Sigmoid colon (tissue), 7 donors: Measurements from ENCODE around the gene WBP2NL. TPM values are rescaled to one million over a fixed set of nuclear protein-coding genes. Genes with fewer than 3 reads are reported as not detected.

Experiments used
- DNase-seq: peaks from one replicate; pipeline ENCODE4 v3.0.0-alpha.2; 2019
- H3K27ac ChIP-seq, 4 donors: fragments of 200-600 bp; sonication (generic); one replicate each; pipeline ENCODE4 v1.5.1; 2016 to 2019; ENCODE audit warnings: mild to moderate bottlenecking in 1 of 4
- H3K27me3 ChIP-seq, 3 donors: fragments of 200-600 bp; sonication (generic); one replicate each; pipeline ENCODE4 v1.5.1; 2019; ENCODE audit warnings: mild to moderate bottlenecking in 1 of 3
- H3K36me3 ChIP-seq, 4 donors: fragments of 200-600 bp; sonication (generic); one replicate each; pipeline ENCODE4 v1.5.1; 2016 to 2019
- H3K4me1 ChIP-seq, 4 donors: fragments of 200-600 bp; sonication (generic); one replicate each; pipeline ENCODE4 v1.5.1; 2017 to 2019
- H3K4me3 ChIP-seq, 4 donors: fragments of 200-600 bp; sonication (generic); one replicate each; pipeline ENCODE4 v1.5.1; 2017 to 2019; ENCODE audit warnings: mild to moderate bottlenecking in 2 of 4, moderate library complexity in 1 of 4
- H3K9me3 ChIP-seq, 4 donors: fragments of 200-600 bp in 3 of 4; sonication (generic) in 3 of 4; one replicate each; pipeline versions ENCODE4 v1.5.1 to v1.6.1; 2013 to 2019
- EP300 ChIP-seq, 4 donors: sonication (generic); formaldehyde crosslinking; IDR thresholded peaks; one replicate each; pipeline ENCODE4 v1.6.1; 2017; ENCODE audit warnings: antibody characterized with exemption in 4 of 4
- POLR2A ChIP-seq, 2 donors: fragments of 450-650 bp; IDR thresholded peaks; one replicate each; pipeline ENCODE4 v1.6.1; 2016; ENCODE audit warnings: antibody characterized with exemption in 2 of 2, mild to moderate bottlenecking in 2 of 2, moderate library complexity in 2 of 2
- POLR2AphosphoS5 ChIP-seq, 4 donors: sonication (generic); formaldehyde crosslinking; IDR thresholded peaks; one replicate each; pipeline ENCODE4 v1.6.1; 2017; ENCODE audit warnings: antibody characterized with exemption in 4 of 4
- WGBS, 2 donors: extraction: QIAGEN DNeasy Blood & Tissue Kit; methylation state at CpG; one replicate each; pipeline ENCODE4 v1.1.7; 2013; 5-methylcytosine and 5-hydroxymethylcytosine counted together
- intact Hi-C: fragments of 100-400 bp; cut with DNase I; formaldehyde crosslinking; loops from one replicate; pipeline ENCODE4 v1.15.1; 2023
- polyA plus RNA-seq, 3 donors: library from polyadenylated mRNA; stranded (reverse); fragments of 200-250 nt; gene quantifications; one replicate each; pipeline ENCODE4 v1.2.3, GENCODE V29; 2013
- total RNA-seq, 4 donors: library from RNA; depleted of rRNA; stranded (reverse); fragments of >200 nt; gene quantifications; one replicate each; pipeline ENCODE4 v1.1.0, GENCODE V29; 2016
- TF ChIP-seq, protein P1 (sequence below), 4 experiments: fragments of 450-650 bp in 3 of 4; fragments of 200-600 bp in 1 of 4; IDR thresholded peaks; one replicate each; pipeline ENCODE4 v1.5.1; 2016 to 2019; ENCODE audit warnings: antibody characterized with exemption in 4 of 4, mild to moderate bottlenecking in 3 of 4, moderate library complexity in 2 of 4
- donor health status: healthy with polysubstance abuse.
- donor health status: Bipolar disorder and iron deficiency.
- donor health status: healthy.

Gene WBP2NL
- total and polyA plus RNA-seq, 7 donors = 0.71 to 2.8 (median 0.92) TPM; not detected in 1

DNA sequence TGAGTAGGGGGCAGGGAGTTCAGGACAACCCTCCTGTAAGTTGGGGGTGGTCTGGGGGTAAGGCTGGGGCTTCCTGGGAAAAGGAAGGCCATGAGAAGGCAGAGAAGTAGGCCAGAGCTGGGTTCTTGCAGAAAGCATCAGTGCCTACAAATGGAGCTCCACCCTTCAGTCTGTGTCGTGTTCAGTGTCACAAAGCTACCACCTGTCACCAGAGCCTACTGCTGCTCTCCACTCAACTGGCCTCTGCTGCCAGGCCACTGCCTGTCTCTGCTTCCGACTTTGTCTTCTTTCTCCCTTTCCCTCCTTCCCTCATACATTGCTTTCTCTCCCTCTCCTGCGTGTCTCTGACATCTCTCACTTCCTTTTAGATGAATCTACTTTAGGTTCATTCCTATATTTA, 3.4 kb upstream of the WBP2NL start:
- Histone ChIP-seq H3K27ac (no peak overlapping the region), H3K9me3 (no peaks in the 10 kb centered on the region), H3K4me1 (peaks cover 0 to 12% (median 7%) of the 10 kb centered on the region in 4 donors), H3K4me3 (no peak overlapping the region), H3K36me3 (no peaks in the 10 kb centered on the region), H3K27me3 (no peaks in the 10 kb centered on the region)
- TF ChIP-seq, protein P1, sequence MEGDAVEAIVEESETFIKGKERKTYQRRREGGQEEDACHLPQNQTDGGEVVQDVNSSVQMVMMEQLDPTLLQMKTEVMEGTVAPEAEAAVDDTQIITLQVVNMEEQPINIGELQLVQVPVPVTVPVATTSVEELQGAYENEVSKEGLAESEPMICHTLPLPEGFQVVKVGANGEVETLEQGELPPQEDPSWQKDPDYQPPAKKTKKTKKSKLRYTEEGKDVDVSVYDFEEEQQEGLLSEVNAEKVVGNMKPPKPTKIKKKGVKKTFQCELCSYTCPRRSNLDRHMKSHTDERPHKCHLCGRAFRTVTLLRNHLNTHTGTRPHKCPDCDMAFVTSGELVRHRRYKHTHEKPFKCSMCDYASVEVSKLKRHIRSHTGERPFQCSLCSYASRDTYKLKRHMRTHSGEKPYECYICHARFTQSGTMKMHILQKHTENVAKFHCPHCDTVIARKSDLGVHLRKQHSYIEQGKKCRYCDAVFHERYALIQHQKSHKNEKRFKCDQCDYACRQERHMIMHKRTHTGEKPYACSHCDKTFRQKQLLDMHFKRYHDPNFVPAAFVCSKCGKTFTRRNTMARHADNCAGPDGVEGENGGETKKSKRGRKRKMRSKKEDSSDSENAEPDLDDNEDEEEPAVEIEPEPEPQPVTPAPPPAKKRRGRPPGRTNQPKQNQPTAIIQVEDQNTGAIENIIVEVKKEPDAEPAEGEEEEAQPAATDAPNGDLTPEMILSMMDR (IDR thresholded peaks at IDR 0.05) = no peak
- no peak for TF ChIP-seq EP300 (IDR thresholded peaks at IDR 0.05)
- no peak for TF ChIP-seq POLR2A (IDR thresholded peaks at IDR 0.05)
- no peak for TF ChIP-seq POLR2AphosphoS5 (IDR thresholded peaks at IDR 0.05)
- no peak for DNase-seq
- 63 to 68% methylated on average over 3 of the region's 3 CpGs for WGBS, 2 donors
- intact Hi-C loops = no loop called here

- no peak for TF ChIP-seq POLR2A (IDR thresholded peaks at IDR 0.05)
- no peak for TF ChIP-seq EP300 (IDR thresholded peaks at IDR 0.05)
- TF ChIP-seq POLR2AphosphoS5 (IDR thresholded peaks at IDR 0.05) = no peak
- TF ChIP-seq, protein P1 (IDR thresholded peaks at IDR 0.05) = no peak
- DNase-seq = no peak
- intact Hi-C loops = no loop called here
Observed at GRCh38 chr22:41996826-41997225, 1.8 kb upstream of the WBP2NL start.

DNA sequence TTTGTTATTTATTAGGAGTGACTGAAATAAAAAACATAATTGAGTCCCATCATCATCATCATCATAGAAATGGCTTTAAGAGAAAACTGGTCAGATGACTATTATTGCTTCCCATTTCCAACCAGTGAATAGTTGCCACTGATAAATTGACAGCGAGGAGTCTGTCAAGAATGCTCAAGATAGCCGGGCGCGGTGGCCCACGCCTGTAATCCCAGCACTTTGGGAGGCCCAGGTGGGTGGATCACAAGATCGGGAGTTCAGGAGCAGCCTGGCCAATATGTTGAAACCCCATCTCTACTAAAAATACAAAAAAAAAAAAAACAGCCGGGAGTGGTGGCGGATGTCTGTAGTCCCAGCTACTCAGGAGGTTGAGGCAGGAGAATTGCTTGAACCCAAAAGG, 1.9 kb downstream of the WBP2NL start:
- no peaks in the 10 kb centered on the region for H3K36me3 ChIP-seq
- WGBS, 2 donors = 93 to 97% methylated on average over 8 of the region's 8 CpGs

More at GRCh38 chr22:41996826-41997225, 1.8 kb upstream of the WBP2NL start:
- Histone ChIP-seq H3K9me3 (no peaks in the 10 kb centered on the region), H3K36me3 (no peaks in the 10 kb centered on the region), H3K27me3 (no peaks in the 10 kb centered on the region), H3K4me1 (peaks cover 0 to 12% (median 7%) of the 10 kb centered on the region in 4 donors), H3K27ac (no peak overlapping the region), H3K4me3 (no peak overlapping the region)
- WGBS, 2 donors = 82 to 89% methylated on average over 5 of the region's 5 CpGs

DNA sequence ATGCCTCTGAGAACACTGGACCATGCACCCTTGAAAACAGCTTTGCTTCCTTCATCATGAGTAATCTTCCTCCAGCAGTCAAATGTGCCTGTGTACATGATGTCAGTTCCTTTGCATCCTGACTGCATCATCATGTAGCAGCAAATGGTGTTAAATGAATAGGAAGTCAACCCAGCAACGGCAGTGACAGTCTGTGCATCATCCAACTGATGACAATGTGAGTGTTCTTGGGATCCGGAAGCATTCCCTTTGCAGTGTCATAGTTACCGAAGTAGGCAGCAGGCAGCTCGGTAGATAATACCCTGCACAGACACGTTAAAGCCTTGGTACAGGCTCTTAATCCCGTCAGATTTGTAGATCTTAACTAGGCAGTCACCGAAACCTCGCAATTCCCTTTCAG, 2.5 kb downstream of the WBP2NL start:
- Histone ChIP-seq H3K27me3 (no peaks in the 10 kb centered on the region), H3K4me3 (no peak overlapping the region), H3K27ac (no peak overlapping the region), H3K36me3 (no peaks in the 10 kb centered on the region), H3K9me3 (no peaks in the 10 kb centered on the region), H3K4me1 (peaks cover 0 to 12% (median 7%) of the 10 kb centered on the region in 4 donors)
- intact Hi-C loops = no loop called here
- DNase-seq = no peak
- WGBS, 2 donors = 93% methylated on average over 8 of the region's 8 CpGs
- TF ChIP-seq, protein P1 (IDR thresholded peaks at IDR 0.05) = no peak
- no peak for TF ChIP-seq POLR2AphosphoS5 (IDR thresholded peaks at IDR 0.05)
- TF ChIP-seq EP300 (IDR thresholded peaks at IDR 0.05) = no peak
- no peak for TF ChIP-seq POLR2A (IDR thresholded peaks at IDR 0.05)

More for the DNA sequence above, 1.9 kb downstream of the WBP2NL start:
- no peak for DNase-seq
- Histone ChIP-seq H3K27me3 (no peaks in the 10 kb centered on the region), H3K4me1 (peaks cover 0 to 12% (median 7%) of the 10 kb centered on the region in 4 donors), H3K4me3 (no peak overlapping the region), H3K9me3 (no peaks in the 10 kb centered on the region), H3K27ac (no peak overlapping the region)
- no peak for TF ChIP-seq POLR2A (IDR thresholded peaks at IDR 0.05)
- no peak for TF ChIP-seq POLR2AphosphoS5 (IDR thresholded peaks at IDR 0.05)
- TF ChIP-seq, protein P1 (IDR thresholded peaks at IDR 0.05) = no peak
- TF ChIP-seq EP300 (IDR thresholded peaks at IDR 0.05) = no peak
- intact Hi-C loops = no loop called here

DNA sequence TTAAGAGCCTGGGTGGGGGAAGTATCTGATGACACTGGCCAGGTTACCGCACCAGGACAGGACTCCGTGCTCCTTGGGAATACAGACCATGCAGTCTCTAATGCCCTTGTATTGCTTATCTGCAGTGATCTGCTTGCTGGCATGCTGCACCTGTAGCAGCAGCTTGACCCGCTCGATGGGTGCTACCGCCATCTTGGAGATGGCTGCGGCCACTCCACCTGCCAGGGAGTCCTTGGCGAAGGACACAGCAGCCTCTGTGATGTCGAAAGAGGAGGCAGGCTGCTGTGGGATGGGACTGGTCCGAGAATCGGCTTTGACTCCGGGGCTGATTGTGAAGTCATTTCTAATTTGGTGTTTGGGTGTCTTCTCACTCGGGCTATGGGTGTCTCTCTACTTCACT, 3.1 kb downstream of the WBP2NL start:
- H3K36me3 ChIP-seq = no peaks in the 10 kb centered on the region
- TF ChIP-seq EP300 (IDR thresholded peaks at IDR 0.05) = no peak
- no peak for TF ChIP-seq POLR2A (IDR thresholded peaks at IDR 0.05)
- no peak for TF ChIP-seq POLR2AphosphoS5 (IDR thresholded peaks at IDR 0.05)
- TF ChIP-seq, protein P1 (IDR thresholded peaks at IDR 0.05) = no peak
- no peak overlapping the region for H3K4me3 ChIP-seq
- 92 to 97% methylated on average over 12 of the region's 12 CpGs for WGBS, 2 donors
- no peak for DNase-seq
- H3K27ac ChIP-seq = no peak overlapping the region
- H3K4me1 ChIP-seq = peaks cover 0 to 12% (median 7%) of the 10 kb centered on the region in 4 donors
- no peaks in the 10 kb centered on the region for H3K9me3 ChIP-seq
- H3K27me3 ChIP-seq = no peaks in the 10 kb centered on the region
- intact Hi-C loops = no loop called here
